GM20431 (cell line): ENCODE measurements around the gene CHAC1.

Experiments
- in situ Hi-C: fragments of 300-500 bp; cut with MseI, MboI; formaldehyde crosslinking; loops from one replicate; pipeline ENCODE4 v1.15.0; 2020; ENCODE audit warnings: low sequenced_read_pairs; ENCODE audit not compliant: unreplicated experiment

The CHAC1 gene, protein sequence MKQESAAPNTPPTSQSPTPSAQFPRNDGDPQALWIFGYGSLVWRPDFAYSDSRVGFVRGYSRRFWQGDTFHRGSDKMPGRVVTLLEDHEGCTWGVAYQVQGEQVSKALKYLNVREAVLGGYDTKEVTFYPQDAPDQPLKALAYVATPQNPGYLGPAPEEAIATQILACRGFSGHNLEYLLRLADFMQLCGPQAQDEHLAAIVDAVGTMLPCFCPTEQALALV

DNA sequence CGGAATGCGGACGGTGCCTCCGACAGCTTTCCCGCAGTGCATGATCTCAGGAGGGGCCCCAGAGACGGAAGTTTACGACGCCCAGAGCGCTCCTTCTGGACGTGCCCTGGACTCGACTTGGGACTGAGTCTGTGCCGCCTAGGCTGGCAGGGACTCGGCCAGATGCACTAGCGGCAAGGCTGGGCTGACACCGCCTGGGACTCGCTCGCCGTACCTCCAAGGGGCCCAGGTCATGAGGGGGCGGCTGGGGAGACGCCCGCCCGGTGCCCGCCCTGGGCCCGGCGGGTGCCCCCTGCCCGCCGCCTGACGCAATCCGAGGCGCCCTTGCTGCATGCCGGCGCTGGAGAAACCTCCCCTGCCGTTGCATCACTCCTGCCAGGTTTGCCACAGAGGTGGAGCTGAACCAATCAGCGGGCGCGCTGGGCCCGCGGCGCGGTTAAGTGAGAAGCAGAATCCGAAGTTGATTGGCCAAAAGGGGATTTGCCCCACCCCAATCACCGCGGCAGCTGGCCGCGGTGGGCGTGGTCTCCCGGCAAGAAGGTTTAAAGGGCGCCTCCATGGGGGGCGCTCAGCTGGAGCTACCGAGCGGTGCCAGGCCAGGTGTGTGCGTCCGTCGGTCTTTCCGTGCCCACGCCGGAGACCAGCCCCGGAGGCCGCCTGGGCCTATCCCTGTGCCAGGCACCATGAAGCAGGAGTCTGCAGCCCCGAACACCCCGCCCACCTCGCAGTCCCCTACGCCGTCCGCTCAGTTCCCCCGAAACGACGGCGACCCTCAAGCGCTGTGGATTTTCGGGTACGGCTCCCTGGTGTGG lies at the start of gene CHAC1:
Gene CHAC1, plus strand, starts transcription at position 571 of the 812 bp plus-strand sequence. Its CDS starts 113 bp downstream, at position 684.
- in situ Hi-C loops: no loop called here

DNA sequence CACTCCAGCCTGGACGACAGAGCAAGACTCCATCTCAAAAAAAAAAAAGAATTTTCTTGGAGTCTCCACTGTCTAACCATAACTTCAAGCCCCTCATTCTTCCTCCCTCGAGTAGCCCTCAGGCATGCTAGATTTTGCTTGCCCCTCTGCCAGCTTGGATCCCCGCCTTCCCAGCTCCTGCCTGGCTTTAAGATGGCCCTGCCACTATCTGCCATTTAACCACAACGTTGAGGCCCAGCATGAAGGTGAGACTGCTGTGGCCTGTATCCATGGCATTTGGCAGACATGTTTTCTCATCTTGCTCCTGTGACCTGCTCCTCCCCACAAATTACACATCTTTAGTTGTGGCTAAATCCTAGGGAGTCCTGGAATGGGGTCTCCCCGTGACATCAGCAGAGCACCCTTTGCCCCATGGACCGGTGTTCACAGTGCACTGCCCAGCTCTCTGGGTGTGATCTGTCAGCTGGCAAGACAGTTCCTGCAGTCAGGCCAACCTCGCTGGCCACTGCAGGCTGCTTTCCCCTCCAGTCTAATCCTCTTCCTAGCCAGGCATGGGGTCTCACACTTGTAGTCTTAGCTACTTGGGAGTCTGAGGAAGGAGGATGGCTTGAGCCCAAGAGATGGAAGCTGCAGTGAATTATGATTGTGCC lies 48.6 kb upstream of the CHAC1 start:
- in situ Hi-C loops: loop anchor here (10.0 kb wide), 1 partner anchor 120 kb away; no protein-coding TSS in a partner anchor

DNA sequence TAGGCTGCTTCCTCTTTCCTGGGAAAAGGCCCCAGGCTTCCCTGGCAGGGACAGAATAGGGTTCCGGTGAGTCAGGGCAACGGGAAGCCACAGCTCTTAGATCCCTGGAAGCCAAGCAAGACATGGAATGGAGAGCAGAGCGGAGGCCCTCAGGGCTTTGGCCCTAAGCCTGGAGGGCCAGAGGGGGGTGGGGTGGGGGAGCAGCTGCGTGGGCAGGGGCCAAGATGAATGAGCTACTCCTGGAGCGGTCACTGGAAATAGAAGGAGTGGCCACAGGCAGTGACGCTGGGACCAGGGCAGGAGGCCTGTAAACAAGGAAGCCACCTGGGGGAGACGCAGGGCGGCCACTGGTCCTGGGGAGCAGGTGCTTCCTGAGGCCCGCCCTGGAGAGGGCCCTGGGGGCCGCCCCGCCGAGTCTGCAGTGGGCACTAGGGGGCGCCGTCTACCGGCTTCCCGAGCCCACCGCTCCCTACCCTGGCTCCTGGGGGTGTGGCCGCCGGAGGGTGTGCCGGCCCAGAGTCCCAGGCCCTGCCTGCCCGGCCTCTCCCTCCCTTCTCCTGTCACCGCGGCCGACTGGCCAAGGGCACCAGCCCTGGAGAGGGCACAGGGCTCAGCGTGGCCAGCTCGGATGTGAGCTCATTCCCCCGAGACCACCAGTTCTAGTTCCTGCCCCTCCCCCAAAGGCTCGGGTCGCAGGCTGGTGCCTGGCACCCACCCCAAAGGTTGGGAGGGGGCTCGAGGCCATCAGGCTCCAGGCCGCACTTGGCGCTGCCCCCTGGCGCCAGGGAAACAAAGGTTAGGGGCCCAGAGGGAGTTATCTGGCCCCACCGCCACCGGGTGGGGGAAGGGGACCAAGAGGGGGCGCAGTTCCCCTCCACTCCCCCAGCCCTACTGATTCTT lies 46.9 kb upstream of the CHAC1 start:
- in situ Hi-C loops: loop anchor here (10.0 kb wide), 1 partner anchor 118 kb away; no protein-coding TSS in a partner anchor

DNA sequence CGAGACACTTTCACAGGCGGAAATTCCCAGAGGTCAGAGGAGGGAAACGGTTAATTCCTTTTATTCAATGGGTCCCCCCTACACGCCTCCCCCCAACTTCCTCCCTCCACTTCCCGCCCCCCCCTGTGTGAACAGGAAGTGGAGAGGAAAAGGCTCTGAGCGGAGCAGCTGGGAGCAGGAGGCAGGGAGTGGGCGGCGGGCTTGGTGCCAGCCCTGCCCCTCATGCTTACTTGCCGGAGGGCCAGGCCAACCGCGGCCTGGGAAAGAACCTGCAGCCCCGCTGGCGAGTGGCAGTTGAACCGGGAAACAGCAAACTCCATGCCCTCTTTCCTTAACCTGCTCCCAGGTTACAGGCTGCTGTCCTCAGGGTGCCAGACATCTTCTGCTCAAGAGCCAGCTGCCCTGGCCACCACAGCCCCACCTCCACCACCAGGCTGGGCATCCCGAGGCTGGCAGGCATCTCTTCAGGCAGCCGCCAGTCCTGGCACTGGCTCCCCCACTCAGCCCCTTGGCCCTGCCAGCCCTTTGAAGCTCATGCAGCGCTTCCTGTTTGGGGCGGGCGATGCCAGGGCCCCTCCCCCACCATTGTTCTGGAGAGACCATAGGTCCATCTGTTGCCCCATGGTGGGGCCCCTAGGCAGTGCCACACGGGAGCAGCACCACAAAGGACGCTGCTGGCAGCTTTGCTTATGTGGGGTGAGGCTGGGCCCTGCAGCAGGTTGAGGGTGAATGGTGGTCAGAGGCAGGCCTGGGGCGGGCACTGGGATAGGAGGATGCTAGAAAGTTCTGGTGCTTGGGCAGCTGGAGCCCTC lies 46.1 kb upstream of the CHAC1 start:
- in situ Hi-C loops: loop anchor here (10.0 kb wide), 1 partner anchor 118 kb away; no protein-coding TSS in a partner anchor

DNA sequence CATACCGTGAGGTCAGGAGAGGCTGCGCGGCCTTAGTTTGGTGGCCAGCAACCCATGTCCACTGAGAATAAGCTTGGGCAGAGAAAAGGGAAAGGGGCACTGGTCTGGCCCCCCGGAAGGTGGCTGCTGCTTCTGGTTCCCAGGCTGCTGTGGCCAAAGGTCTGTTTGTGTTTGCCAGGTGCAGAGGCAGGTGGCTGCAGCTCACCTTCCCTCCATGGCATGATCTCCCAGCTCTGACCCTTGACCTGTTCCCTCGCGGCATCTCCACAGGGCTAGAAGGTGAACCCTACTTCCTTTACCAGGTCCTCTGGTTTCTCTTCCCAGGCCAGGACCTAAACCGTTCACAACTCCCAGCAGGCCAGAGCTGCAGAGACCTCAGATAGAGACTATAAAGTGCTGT lies 45.2 kb upstream of the CHAC1 start:
- in situ Hi-C loops: loop anchor here (10.0 kb wide), 1 partner anchor 117 kb away; no protein-coding TSS in a partner anchor

DNA sequence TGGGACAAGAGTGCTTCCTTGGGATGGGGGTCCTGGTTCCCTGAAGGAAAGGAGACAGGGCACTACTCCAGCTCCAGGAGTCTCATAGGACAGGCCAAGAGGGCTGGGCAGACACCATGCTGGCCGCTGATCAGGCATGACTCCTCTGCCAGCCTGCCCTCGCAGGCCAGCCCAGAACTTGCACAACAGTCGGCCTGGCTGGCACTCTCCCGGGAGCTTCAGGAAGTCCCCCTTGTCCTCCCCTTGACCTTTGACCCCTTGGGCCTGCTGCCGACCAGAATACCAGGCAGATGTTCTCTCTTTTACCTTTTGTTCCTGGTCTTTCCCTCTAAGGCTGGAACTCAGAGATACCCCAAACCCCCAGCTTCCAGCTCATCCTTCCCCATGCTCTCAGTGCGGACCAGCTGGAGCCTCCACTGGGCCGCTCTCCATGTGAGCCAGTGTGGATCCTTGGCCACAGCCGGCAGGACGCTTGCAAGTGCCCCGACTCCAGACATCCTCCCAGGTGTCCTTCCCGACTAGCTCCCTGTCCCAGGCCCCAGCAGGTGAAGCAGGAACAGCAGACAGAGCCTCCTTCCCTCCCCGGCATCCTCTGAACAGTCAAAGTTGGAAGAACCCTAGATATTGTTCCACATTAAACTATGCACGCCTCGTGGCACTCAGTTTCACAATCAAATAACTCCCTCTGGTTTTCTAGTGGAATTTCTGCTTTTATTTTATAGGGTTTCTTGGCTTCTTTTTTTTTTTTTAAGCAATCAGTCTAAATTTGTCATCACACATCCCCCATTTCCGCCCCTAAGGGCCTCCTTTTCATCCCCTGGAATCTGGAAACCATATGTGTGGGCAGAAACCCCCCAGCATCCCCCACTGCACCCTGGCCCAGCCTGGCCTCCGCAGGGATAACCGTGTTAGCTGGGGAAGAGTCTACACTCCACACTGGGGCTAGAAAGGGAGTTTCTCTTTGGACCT lies 43.3 kb upstream of the CHAC1 start:
- in situ Hi-C loops: loop anchor here (10.0 kb wide), 2 partner anchors 115 to 275 kb away; no protein-coding TSS in a partner anchor

DNA sequence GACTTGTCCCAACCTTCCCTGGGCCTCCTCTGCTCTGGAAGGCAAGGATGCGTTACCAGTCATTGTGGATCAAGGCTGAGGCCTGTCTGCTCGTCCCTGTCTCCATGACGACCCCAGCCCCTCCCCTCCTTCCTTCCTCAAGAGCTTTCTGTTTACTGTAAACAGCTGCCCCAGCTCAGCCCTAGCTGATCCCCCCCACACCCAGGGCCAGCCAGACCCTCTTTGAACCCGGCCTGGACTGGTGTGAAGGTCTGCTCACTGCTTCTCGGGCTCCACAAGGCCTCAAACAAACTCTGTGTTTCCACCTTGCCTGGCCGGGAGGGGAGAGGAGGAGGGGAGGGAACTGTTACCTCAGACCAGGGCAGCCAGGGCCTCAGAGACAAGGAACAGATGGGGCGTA lies 42.1 kb upstream of the CHAC1 start:
- in situ Hi-C loops: loop anchor here (10.0 kb wide), 1 partner anchor 274 kb away; no protein-coding TSS in a partner anchor

DNA sequence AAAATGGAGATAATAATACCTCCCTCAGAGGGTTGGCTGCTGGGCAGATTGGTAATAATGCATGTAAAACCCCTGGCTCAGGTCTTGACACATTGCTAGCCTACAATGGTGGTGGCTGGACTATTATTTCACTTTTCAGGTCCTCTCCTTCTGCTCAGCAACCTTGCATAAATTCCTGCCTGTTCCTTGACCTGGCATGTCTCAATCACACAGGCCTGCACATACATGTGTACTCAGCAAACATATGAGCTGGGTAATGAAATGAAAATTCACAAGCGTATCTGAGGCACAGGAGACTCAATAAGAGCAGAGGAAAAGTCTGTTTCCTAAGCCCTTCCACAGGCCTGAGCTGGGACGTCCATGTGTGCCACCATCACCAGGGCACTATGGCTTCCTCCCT lies 41.6 kb upstream of the CHAC1 start:
- in situ Hi-C loops: loop anchor here (10.0 kb wide), 1 partner anchor 273 kb away; no protein-coding TSS in a partner anchor

DNA sequence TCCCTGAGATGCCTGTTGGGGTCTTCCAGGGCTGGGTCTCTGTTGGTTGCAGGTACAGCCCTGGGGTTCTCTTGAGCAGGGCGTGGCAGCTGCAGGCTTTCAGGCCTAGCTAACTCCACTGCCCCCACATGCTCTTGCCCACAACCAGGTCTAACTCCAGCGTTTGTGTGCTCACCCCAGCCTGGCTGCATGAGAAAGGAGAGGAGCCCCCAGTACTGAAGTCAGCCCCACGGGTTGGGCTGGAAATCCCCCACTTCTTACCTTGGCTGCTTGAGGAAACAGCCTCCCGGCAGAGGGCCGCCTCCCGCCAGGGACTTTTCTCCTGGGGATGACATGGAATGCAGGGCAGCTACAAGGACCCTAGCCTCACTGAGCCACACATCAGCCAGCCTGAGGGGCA lies 40.8 kb upstream of the CHAC1 start:
- in situ Hi-C loops: loop anchor here (10.0 kb wide), 1 partner anchor 272 kb away; no protein-coding TSS in a partner anchor

DNA sequence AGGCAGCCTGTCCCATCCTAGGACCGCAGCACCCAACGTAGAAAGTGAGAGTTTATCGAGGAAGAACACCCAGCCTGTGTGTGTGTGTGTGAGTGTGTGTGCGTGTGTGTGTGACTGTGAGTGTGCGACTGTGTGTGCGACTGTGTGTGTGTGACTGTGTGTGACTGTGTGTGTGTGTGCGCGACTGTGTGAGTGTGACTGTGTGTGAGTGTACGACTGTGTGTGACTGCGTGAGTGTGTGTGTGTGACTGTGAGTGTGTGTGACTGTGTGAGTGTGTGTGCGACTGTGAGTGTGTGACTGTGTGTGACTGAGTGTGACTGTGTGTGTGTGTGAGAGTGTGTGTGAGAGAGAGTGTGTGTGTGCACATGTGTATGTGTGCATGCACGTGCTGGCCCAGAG lies 39.3 kb upstream of the CHAC1 start:
- in situ Hi-C loops: loop anchor here (10.0 kb wide), 1 partner anchor 271 kb away; no protein-coding TSS in a partner anchor

DNA sequence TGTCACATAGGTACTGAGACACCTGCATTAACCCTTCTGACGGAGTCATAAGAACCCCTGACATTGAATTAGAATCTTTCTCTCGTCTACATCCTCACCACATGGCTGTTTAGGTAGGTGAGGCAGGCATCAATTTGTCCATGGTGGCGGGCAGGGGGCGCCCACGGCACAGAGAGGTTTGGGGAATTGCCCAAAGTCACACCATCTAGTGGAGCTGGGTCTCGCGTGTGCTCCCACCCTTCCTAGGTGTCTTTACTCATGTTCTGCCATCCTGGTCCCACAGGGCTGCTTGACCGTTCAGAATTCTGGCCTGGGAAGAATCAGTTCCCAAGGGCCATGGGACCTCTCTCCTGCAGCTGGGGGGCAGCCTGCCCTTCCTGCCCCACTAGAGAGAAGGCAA lies 38.8 kb upstream of the CHAC1 start:
- in situ Hi-C loops: loop anchor here (10.0 kb wide), 1 partner anchor 270 kb away; no protein-coding TSS in a partner anchor

DNA sequence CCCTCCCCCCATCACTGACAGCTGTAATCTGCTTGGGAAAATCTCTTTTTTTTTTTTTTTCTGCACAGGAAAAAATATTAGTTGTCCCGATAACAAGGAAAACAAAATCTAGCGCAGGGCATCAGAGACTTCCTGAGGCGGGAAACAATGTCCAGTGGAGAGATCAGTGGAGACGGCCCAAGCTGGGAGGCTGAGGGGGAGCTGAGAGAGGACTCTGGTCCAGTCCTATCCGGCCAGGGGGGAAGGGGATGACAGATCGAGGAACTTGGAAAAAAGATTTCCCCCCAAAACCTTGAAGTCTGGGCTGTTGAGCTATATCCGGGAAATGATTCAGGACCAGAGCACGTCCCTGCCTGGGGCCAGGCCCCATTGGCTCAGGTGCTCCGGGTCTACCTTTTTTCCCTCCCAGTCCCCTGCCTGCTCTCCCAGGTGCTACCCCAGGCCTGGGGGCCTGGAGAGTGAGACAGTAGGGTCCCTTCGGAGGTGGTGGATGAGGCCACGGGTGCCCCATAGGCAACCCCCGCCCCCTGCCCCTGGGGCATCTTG lies 38.1 kb upstream of the CHAC1 start:
- in situ Hi-C loops: loop anchor here (10.0 kb wide), 1 partner anchor 270 kb away; no protein-coding TSS in a partner anchor

DNA sequence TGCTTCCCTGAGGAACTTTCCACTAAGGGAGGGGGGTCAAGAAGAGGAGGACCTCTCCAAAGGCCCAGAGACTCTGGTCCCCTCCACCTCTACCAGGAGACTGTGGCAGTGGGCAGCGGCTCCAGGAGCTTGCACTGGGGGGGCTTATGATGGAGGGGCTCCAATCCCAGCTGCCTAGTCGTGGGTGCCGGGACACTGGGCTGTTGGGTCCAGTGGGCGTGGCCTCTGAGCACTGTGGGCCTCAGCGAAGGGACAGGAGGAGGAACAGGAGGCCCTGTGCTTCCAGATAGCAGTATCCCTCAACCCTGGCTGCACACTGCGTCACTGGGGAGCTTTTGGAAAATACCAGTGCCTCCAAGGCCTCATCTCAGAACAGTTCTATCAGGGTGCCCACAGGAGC lies 37.6 kb upstream of the CHAC1 start:
- in situ Hi-C loops: loop anchor here (10.0 kb wide), 1 partner anchor 269 kb away; no protein-coding TSS in a partner anchor

DNA sequence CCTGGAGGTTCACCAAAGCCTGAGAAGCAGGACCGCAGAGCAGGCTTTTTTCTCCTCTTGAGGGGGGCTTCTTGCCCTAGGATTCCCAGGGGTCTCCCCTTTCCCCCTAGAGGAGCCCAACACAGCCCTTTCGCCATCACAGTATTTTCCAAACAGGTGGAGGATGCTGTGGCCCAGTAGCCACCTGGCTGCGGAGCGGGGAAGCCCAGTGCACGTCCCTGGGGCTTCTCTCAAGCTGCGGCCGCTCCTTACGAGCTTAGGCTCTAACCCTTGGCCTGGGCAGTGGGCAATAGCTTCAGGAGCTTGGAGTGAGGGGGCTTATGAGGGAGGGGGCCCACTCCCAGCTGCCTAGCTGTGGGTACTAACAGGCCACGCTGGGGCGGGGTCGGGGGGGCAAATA lies 35.7 kb upstream of the CHAC1 start:
- in situ Hi-C loops: loop anchor here (10.0 kb wide), 1 partner anchor 267 kb away; no protein-coding TSS in a partner anchor

DNA sequence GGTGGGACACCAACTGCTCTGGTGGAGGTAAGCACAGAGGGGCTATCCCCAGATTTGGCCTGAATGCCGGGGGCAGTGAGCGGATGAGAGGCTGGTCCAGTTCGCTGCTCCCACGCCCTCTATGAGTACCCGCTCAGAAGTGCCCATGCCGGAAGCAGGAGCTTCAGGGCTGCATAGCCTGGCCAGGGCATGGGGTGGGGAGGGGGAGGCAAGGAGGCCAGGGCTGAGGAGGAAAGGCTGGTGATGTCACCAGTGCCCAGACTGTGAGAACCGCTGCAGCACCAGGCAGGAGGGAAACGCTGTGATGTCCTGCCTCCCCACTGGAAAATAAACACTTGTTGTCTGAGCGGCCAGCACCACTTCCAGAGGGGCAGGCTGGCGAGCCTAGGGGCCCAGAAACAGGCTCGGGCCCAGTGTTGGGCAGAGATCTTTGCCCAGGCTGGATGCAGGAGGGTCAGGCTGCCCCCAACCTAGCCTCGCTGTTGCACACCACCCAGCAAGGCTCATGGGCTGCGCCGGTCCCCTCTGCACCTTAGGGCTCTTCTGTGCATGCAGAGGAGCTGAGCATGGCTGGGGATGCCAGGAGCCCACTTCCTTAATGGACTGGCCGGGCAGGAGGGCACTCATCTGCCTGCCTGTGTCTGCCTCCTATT lies 35.0 kb upstream of the CHAC1 start:
- in situ Hi-C loops: loop anchor here (10.0 kb wide), 1 partner anchor 267 kb away; no protein-coding TSS in a partner anchor

DNA sequence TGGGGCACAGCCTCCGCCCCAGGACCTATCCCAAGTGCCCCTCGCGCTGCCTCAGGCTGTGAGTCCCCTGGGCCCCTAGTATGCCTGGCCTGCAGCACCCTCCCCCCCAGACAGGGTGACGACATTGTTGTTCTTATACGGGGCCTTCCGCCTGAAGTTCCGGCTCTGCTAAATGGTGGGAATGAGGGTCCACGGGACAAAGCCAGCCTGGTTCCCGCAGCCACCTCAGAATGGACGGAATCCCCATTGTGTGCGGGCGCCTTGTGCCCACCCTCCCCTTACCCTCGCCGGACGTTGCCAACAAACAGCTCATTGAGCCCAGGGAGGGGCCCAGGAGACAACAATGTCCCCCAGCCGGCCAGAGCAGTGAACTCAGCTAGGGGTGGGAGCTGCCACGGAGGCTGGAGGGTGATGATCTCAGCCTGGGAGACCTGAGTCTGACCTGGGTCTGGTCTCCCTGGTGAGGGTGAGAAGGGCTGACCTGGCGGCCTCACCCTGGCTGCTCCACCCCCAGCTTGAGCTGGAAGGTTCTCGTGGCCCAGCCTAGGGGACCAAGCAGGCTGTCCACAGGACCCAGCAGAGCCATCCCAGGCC lies 34.4 kb upstream of the CHAC1 start:
- in situ Hi-C loops: loop anchor here (10.0 kb wide), 1 partner anchor 266 kb away; no protein-coding TSS in a partner anchor
